K562 (cell line): ENCODE measurements around the gene COPG2. TPM values are rescaled to one million over a fixed set of nuclear protein-coding genes. Genes with fewer than 3 reads are reported as not detected.

Experiments used
- ATAC-seq: fragments of 200-7000 bp; cut with Tn5 transposase; 3 replicates; pipeline ENCODE4 v1.9.1; 2020; ENCODE audit warnings: moderate library complexity
- BruUV-seq: library from RNA; stranded (reverse); fragments of 400-500 nt; replicated peaks from 2 replicates; lab custom pipeline; 2021; lab: Mats Ljungman, UMichigan
- CTCF ChIA-PET: fragments of 300-600 bp; formaldehyde crosslinking; extraction: SDS; loops from one replicate; lab custom pipeline; 2021; ENCODE audit warnings: low intra/inter-chr PET ratio; lab: Yijun Ruan, JAX
- POLR2A ChIA-PET: fragments of 300-600, 350-650 bp; sonication (Branson Sonifier 250); formaldehyde crosslinking; extraction: SDS; loops from one replicate; lab custom pipeline; 2021; ENCODE audit warnings: antibody characterized with exemption, inconsistent platforms; lab: Yijun Ruan, JAX
- DNase-seq, 4 experiments: peaks; one replicate each; pipeline versions ENCODE4 v3.0.0 to v3.0.0-alpha.2; 2011 to 2018; ENCODE audit warnings: low spot score in 3 of 4, mixed read lengths in 3 of 4; ENCODE audit errors: extremely low read depth in 1 of 4
- FAIRE-seq: peaks from 2 replicates; lab custom pipeline; 2011; peaks lifted over from hg19 to GRCh38; lab: Jason Lieb, UNC
- H2AFZ ChIP-seq: 2 replicates; pipeline ENCODE4 v1.6.0; 2011; ENCODE audit warnings: low read depth, low read length, control low read depth, inconsistent platforms
- H3K27ac ChIP-seq: fragments of 200-600 bp; 3 replicates; pipeline ENCODE4 v1.8.0; 2011; ENCODE audit warnings: low read depth, mild to moderate bottlenecking, control low read depth, inconsistent platforms, low read length, moderate library complexity, mixed read lengths; ENCODE audit errors: extremely low read depth
- H3K27me3 ChIP-seq, 2 experiments: fragments of 300-600 bp in 1 of 2; 2 replicates in 1 of 2; 3 replicates in 1 of 2; pipeline versions ENCODE4 v1.6.0 to v1.8.0; 2011; ENCODE audit warnings: inconsistent platforms in 2 of 2, low read length in 2 of 2, mild to moderate bottlenecking in 1 of 2, mixed read lengths in 1 of 2, moderate library complexity in 1 of 2; ENCODE audit not compliant: control insufficient read depth in 2 of 2, insufficient read depth in 2 of 2
- H3K36me3 ChIP-seq: fragments of 300-600 bp; 3 replicates; pipeline ENCODE4 v1.8.0; 2011; ENCODE audit warnings: mild to moderate bottlenecking, low read length, inconsistent platforms; ENCODE audit not compliant: control insufficient read depth, insufficient read depth
- H3K4me1 ChIP-seq, 2 experiments: fragments of 200-600 bp in 1 of 2; replicated peaks in 1 of 2; 2 replicates in 1 of 2; 3 replicates in 1 of 2; pipeline versions ENCODE4 v1.5.1 to v1.8.0; 2011; ENCODE audit warnings: inconsistent platforms in 2 of 2, low read length in 2 of 2, mild to moderate bottlenecking in 1 of 2, mixed read lengths in 1 of 2, moderate library complexity in 1 of 2; ENCODE audit not compliant: control insufficient read depth in 2 of 2, insufficient read depth in 2 of 2
- H3K4me2 ChIP-seq: 2 replicates; pipeline ENCODE4 v1.6.1; 2011; ENCODE audit warnings: low read length, control low read depth, inconsistent platforms, mixed read lengths; ENCODE audit not compliant: insufficient read depth
- H3K4me3 ChIP-seq: fragments of 200-600 bp; sonication (generic), shearing (Covaris generic); 2 replicates; pipeline ENCODE4 v1.5.1; 2016; ENCODE audit warnings: control low read depth, inconsistent platforms
- H3K79me2 ChIP-seq: fragments of 200-600 bp; 3 replicates; pipeline ENCODE4 v1.8.0; 2011; ENCODE audit warnings: low read length, inconsistent platforms; ENCODE audit not compliant: control insufficient read depth, insufficient read depth
- H3K9ac ChIP-seq, 2 experiments: 2 replicates each; pipeline versions ENCODE4 v1.6.0 to v1.6.1; 2011; ENCODE audit warnings: low read depth in 2 of 2, low read length in 2 of 2, control low read depth in 1 of 2, inconsistent platforms in 1 of 2, mild to moderate bottlenecking in 1 of 2, mixed read lengths in 1 of 2; ENCODE audit not compliant: insufficient read depth in 1 of 2
- H3K9me1 ChIP-seq: one replicate; pipeline ENCODE4 v1.6.0; 2011; ENCODE audit warnings: inconsistent platforms, mild to moderate bottlenecking, low read length, moderate library complexity; ENCODE audit not compliant: control insufficient read depth, insufficient read depth
- H3K9me3 ChIP-seq: replicated peaks from 2 replicates; pipeline ENCODE4 v1.5.1; 2011; ENCODE audit warnings: low read depth, low read length, inconsistent platforms; ENCODE audit not compliant: control insufficient read depth, insufficient read depth
- H4K20me1 ChIP-seq: replicated peaks from 2 replicates; pipeline ENCODE4 v1.6.1; 2011; ENCODE audit warnings: low read length, inconsistent platforms, mixed read lengths; ENCODE audit not compliant: control insufficient read depth, insufficient read depth
- FUS ChIP-seq: fragments of 200-400 bp; formaldehyde crosslinking; optimal IDR thresholded peaks from 2 replicates; pipeline ENCODE3; 2017; ENCODE audit warnings: low read depth, low read length
- HNRNPK ChIP-seq: fragments of 200-400 bp; formaldehyde crosslinking; IDR thresholded peaks from one replicate; pipeline ENCODE4 v1.6.1; 2018; ENCODE audit warnings: mild to moderate bottlenecking, low read depth, low read length; ENCODE audit not compliant: poor library complexity, severe bottlenecking
- ID3 ChIP-seq, 2 experiments: fragments of 250-450 bp in 1 of 2; fragments of 450-650 bp in 1 of 2; sonication (Bioruptor Pico) in 1 of 2; IDR thresholded peaks; 2 replicates each; pipeline versions ENCODE4 v1.6.1 to v1.8.0; 2016 to 2021; ENCODE audit warnings: mild to moderate bottlenecking in 2 of 2, moderate library complexity in 2 of 2, missing compliant biosample characterization in 1 of 2, missing genetic modification characterization in 1 of 2
- KLF16 ChIP-seq: IDR thresholded peaks from 2 replicates; pipeline ENCODE4 v1.6.1; 2016; ENCODE audit warnings: antibody characterized with exemption
- MAFF ChIP-seq: IDR thresholded peaks from 2 replicates; pipeline ENCODE4 v1.6.1; 2012; ENCODE audit warnings: low read length, improper control_type of control experiment
- MNT ChIP-seq, 2 experiments: fragments of 450-650 bp; conservative IDR thresholded peaks; 2 replicates each; pipeline ENCODE4 v1.6.1; 2017; ENCODE audit warnings: mild to moderate bottlenecking in 2 of 2, moderate library complexity in 2 of 2
- MTF1 ChIP-seq: fragments of 250-450 bp; sonication (Bioruptor Pico); IDR thresholded peaks from 2 replicates; pipeline ENCODE4 v1.9.0; 2021; ENCODE audit warnings: moderate library complexity, mild to moderate bottlenecking, inconsistent platforms, borderline replicate concordance
- NFATC3 ChIP-seq: fragments of 450-650 bp; IDR thresholded peaks from 2 replicates; pipeline ENCODE4 v1.6.1; 2017; ENCODE audit warnings: mild to moderate bottlenecking
- RBM15 ChIP-seq: fragments of 200-400 bp; formaldehyde crosslinking; IDR thresholded peaks from 2 replicates; pipeline ENCODE4 v1.6.1; 2018; ENCODE audit warnings: mild to moderate bottlenecking, low read length, moderate library complexity; ENCODE audit not compliant: insufficient read depth
- RFX7 ChIP-seq: fragments of 250-450 bp; sonication (Bioruptor Pico); IDR thresholded peaks from 2 replicates; pipeline ENCODE4 v1.5.1; 2021; ENCODE audit warnings: mild to moderate bottlenecking
- RNF2 ChIP-seq: sonication (generic); IDR thresholded peaks from 2 replicates; pipeline ENCODE4 v1.6.1; 2016
- SETDB1 ChIP-seq: IDR thresholded peaks from one replicate; pipeline ENCODE4 v1.6.1; 2012; ENCODE audit warnings: low read length, control low read depth, inconsistent platforms
- SREBF1 ChIP-seq: fragments of 150-350 bp; IDR thresholded peaks from 2 replicates; pipeline ENCODE4 v1.6.1; 2014; ENCODE audit warnings: antibody characterized with exemption, low read depth, low read length, borderline replicate concordance
- TBP ChIP-seq: optimal IDR thresholded peaks from 2 replicates; pipeline ENCODE3; 2011; ENCODE audit warnings: low read depth, low read length, improper control_type of control experiment
- TRIM25 ChIP-seq: fragments of 450-650 bp; IDR thresholded peaks from 2 replicates; pipeline ENCODE4 v1.7.0; 2016; ENCODE audit warnings: borderline replicate concordance
- ZNF24 ChIP-seq: fragments of 450-650 bp; IDR thresholded peaks from 2 replicates; pipeline ENCODE4 v1.6.1; 2016
- ZNF695 ChIP-seq: fragments of 450-650 bp; formaldehyde crosslinking; IDR thresholded peaks from 2 replicates; pipeline ENCODE4 v1.4.0; 2020; ENCODE audit warnings: mild to moderate bottlenecking, moderate library complexity
- WGBS: fragments of 100-300 bp; shearing (Covaris generic); methylation state at CpG from one replicate; pipeline ENCODE4 v1.1.6; 2016; ENCODE audit warnings: low coverage, mixed read lengths; ENCODE audit not compliant: insufficient coverage; ENCODE audit errors: missing lambda C conversion rate; 5-methylcytosine and 5-hydroxymethylcytosine counted together
- in situ Hi-C: fragments of 300-500 bp; cut with MboI; formaldehyde crosslinking; loops from 4 replicates; pipeline ENCODE4 v1.15.0; 2018; ENCODE audit warnings: inconsistent platforms, mixed read lengths
- intact Hi-C: fragments of 100-400 bp; cut with micrococcal nuclease; formaldehyde crosslinking; loops from 2 replicates; pipeline ENCODE4 v1.14.2; 2022
- polyA plus RNA-seq, 8 experiments: library from polyadenylated mRNA; depleted of rRNA in 4 of 8; stranded (reverse) in 5 of 8; unstranded in 3 of 8; fragments of >200 nt; fragmentation: Nextera tagmentation in 2 of 8; fragmentation: Illumina TruSeq in 1 of 8; extraction: Ambion mirVana in 2 of 8; extraction: Trizol in 1 of 8; gene quantifications; 2 replicates each; pipeline versions ENCODE4 v1.2.1 to v1.2.3, GENCODE V29; 2011 to 2014; ENCODE audit warnings: inconsistent platforms in 1 of 8, missing spikeins in 1 of 8
- total RNA-seq, 7 experiments: library from RNA; depleted of rRNA in 6 of 7; stranded (reverse); fragments of >200 nt in 6 of 7; fragmentation: Illumina TruSeq in 2 of 7; extraction: Trizol in 2 of 7; gene quantifications; 2 replicates each; pipeline versions ENCODE4 v1.2.1 to v1.2.3, GENCODE V29; 2011 to 2021; ENCODE audit warnings: low replicate concordance in 1 of 7

The COPG2 gene
- total and polyA plus RNA-seq, 9 of the 15 experiments (the other 6 are each of a cell fraction or from before 2014, with no cell fraction given): 6.6 to 104 (median 32.5) TPM

GRCh38 chr7:130461272-130461671, 207.3 kb downstream of the COPG2 start:
- ChIA-PET CTCF (no interaction called here), POLR2A (interaction anchor here (0.6 kb wide), 1 partner anchor 303 kb away, joined by 3 read pairs; no protein-coding TSS in a partner anchor)
- no peak overlapping the region for H3K4me2 ChIP-seq
- no TSS peak for BruUV-seq
- no peaks in the 10 kb centered on the region for H3K9me3 ChIP-seq
- DNase-seq (no peak), ATAC-seq (no peak), FAIRE-seq (no peak)
- WGBS: 0% methylated on average over 2 of the region's 2 CpGs
- H3K27ac ChIP-seq: no peak overlapping the region
- H3K27me3 ChIP-seq: no peaks in the 10 kb centered on the region
- in situ Hi-C loops (no loop called here), intact Hi-C loops (no loop called here)
- no peak overlapping the region for H3K4me3 ChIP-seq
- no peaks in the 10 kb centered on the region for H4K20me1 ChIP-seq
- H3K9me1 ChIP-seq: no peaks in the 10 kb centered on the region
- H3K79me2 ChIP-seq: no peaks in the 10 kb centered on the region
- H3K36me3 ChIP-seq: no peaks in the 10 kb centered on the region; the same call in 2 of the 3 replicates
- H3K9ac ChIP-seq: no peak overlapping the region
- no peak overlapping the region for H2AFZ ChIP-seq
- H3K4me1 ChIP-seq: 0 out of 5 replicates have a peak, but pooled peaks cover 0 to 4% of the 10 kb centered on the region in 2 experiments
- TF ChIP-seq SREBF1 (no peak), TRIM25 (no peak), SETDB1 (no peak), MAFF (no peak), RNF2 (no peak), RFX7 (CRISPR knock-in tag) (no peak), MTF1 (CRISPR knock-in tag) (no peak), RBM15 (no peak), ZNF24 (no peak), NFATC3 (no peak), HNRNPK (no peak), ID3 (CRISPR knock-in tag; IDR thresholded peaks at IDR 0.05) (no peak), ID3 (tag; IDR thresholded peaks at IDR 0.05) (no peak), MNT (conservative IDR thresholded peaks at IDR 0.05) (no peak), TBP (no peak), ZNF695 (no peak), KLF16 (no peak), FUS (no peak)
